ENCODE data around the gene NUP43. TPM values are rescaled to one million over a fixed set of nuclear protein-coding genes. Genes with fewer than 3 reads are reported as not detected.

Gene NUP43
- total RNA-seq (2022; extraction: Qiagen RNA extraction; ENCODE audit: low read depth), result 11.9 to 20.3 TPM (median 17.2 TPM) in 5 replicates

DNA sequence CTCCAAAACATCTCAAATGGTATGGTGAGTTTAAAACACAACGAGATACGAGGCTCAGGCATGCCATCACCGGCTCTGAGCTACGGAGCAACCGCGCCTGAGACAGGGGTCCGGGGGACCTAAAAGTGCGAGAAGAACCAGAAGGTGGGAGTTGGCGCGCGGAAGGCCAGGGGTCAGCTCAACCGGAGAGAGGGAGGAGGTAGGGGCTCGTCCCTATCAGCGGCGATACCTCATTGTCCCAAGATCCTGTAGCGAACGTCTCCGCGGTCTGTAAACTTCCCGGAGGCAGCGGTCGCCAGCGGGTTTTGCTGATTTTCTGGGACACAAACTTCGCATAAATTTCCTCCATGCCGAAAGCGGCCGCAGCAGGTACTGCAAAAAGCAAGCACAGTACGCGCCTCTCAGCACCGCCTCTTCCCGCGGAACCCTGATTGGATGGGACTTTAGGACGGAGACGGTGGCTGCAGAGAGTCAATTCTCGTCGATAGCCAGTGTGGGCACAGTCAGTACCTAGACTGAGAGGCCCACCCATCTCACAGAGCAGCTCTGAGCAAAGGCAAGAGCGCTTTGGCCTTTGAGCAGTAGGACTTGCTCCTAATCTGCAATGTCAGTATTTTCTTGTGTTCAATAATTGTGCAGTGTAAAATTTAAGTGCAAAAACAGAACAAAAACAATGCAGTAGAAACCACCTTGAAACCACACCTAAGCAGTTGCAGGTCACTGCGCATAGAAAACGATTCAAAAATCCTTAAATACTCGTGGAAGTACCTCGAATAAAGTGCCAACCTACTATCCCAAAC is at the start of gene NUP43:
Gene NUP43, minus strand, starts transcription at position 383 of the 800 bp plus-strand sequence. Its CDS starts 34 bp downstream, at position 349.

DNA sequence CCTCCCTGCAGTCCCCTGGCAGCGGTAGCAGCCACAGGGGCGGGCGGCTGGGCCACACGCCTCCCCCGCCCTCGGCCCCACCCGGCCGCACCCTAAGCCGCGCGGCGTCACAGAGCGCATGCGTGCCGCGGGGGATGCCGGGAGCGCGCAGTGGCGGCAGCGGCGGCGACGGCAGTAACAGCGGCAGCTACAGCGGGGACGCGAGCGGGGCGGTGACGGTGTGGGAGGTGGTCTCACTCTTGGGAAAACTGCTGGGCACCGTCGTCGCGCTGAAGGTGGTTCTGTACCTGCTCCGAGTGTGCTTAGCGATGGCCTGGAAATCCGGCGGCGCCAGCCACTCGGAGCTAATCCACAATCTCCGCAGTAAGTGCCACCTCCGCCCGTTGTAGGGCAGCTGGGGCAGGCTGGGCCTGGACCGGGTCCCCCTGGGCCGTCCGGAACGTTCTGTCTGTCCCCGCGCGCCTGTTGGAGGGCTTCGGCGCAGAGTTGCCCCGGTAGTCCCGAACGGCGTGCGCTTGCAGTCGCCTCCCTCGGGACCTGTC is 3.3 kb upstream of the NUP43 start, which contains the start of gene PCMT1:
Gene PCMT1, plus strand, starts transcription at position 148 of the 542 bp plus-strand sequence. Its CDS starts 161 bp downstream, at position 309.

DNA sequence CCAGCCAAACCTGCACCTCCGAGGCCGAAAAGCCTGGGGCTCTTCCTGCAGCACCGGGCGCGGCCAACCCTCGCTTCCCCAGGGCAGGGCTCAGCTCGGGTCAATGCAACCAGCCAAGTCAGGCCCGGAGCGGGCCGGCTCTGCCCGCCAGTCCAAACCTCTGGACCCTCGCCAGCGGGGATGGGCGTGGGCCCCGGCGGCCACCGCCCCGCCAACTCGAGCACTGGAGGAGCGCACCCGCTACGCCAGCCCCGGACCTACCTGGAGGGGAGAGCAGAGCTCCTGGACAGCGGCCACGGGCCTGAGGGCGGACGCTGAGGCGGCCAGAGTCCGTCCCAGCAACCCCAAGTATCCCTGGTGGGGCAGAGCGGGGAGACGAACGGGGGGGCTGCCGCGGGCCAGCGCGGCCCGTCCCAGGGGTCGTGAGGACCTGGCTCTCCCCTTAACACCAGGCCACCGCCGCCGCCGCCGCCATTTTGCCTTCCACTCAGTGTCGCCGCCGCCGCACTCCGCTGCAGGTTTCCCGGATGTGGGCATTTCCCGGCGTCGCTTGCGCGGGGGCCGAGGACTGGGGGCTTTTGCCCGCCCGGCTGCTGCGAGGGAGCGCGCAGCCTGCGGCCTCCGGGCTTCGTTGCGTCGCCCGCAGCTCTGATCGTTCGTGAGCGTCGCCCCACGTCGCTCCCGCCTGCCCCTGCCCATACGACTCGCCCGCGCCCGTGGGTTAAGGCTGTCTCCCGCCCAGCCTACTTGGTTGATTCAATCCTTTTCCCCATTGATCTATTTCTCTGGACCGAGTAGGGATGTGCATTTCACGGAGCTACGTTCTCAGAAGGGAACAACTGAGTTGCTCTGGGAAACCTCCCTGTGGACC is 28.5 kb downstream of the NUP43 start, which contains the start of gene LATS1:
Gene LATS1, minus strand, starts transcription at position 514 of the 871 bp plus-strand sequence. CDS start 15,975 bp downstream, outside the sequence.

Other genes starting within 250 kb of the NUP43 start
- 13.6 to 17.8 TPM (median 16.2 TPM) in 5 replicates for gene PPIL4, start 200.5 kb downstream of the NUP43 start, total RNA-seq (2022; extraction: Qiagen RNA extraction; ENCODE audit: low read depth)
- gene GINM1, start 180.2 kb downstream of the NUP43 start, total RNA-seq (2022; extraction: Qiagen RNA extraction; ENCODE audit: low read depth), result 24.1 to 29.4 TPM (median 27.7 TPM) in 5 replicates
- gene KATNA1, start 97.8 kb downstream of the NUP43 start, total RNA-seq (2022; extraction: Qiagen RNA extraction; ENCODE audit: low read depth), result 10.3 to 12.0 TPM (median 11.2 TPM) in 5 replicates
- gene LATS1, start 28.4 kb downstream of the NUP43 start, total RNA-seq (2022; extraction: Qiagen RNA extraction; ENCODE audit: low read depth), result 6.6 to 10.2 TPM (median 9.2 TPM) in 5 replicates
- 81.7 to 93.9 TPM (median 89.4 TPM) in 5 replicates for gene PCMT1, start 3.2 kb upstream of the NUP43 start, total RNA-seq (2022; extraction: Qiagen RNA extraction; ENCODE audit: low read depth)
- 32.7 to 48.4 TPM (median 43.0 TPM) in 5 replicates for gene LRP11, start 117.8 kb upstream of the NUP43 start, total RNA-seq (2022; extraction: Qiagen RNA extraction; ENCODE audit: low read depth)
- gene RAET1E, start 151.6 kb upstream of the NUP43 start, total RNA-seq (2022; extraction: Qiagen RNA extraction; ENCODE audit: low read depth), result 2.2 to 3.4 TPM (median 2.9 TPM) in 5 replicates
- gene RAET1G, start 176.6 kb upstream of the NUP43 start, total RNA-seq (2022; extraction: Qiagen RNA extraction; ENCODE audit: low read depth), result 7.5 to 12.2 TPM (median 10.3 TPM) in 5 replicates
- 3.4 to 4.6 TPM (median 3.5 TPM) in 5 replicates for gene ULBP2, start 195.5 kb upstream of the NUP43 start, total RNA-seq (2022; extraction: Qiagen RNA extraction; ENCODE audit: low read depth)
- gene ULBP1, start 217.4 kb upstream of the NUP43 start, total RNA-seq (2022; extraction: Qiagen RNA extraction; ENCODE audit: low read depth), result 0.84 to 1.1 TPM (median 1.0 TPM) in 5 replicates

Data from A549 treated with DMSO at 1 μM for 4 hours (cell line).